B cell (primary cell): ENCODE data around the gene MRAP2. TPM values are rescaled to one million over a fixed set of nuclear protein-coding genes. Genes with fewer than 3 reads are reported as not detected.

Experiments used
- ATAC-seq: fragments of 200-7000 bp; cut with Tn5 transposase; one replicate; pipeline ENCODE4 v1.10.0; 2021; ENCODE audit warnings: low read depth, mild to moderate bottlenecking, moderate number of reproducible peaks, moderate library complexity
- CTCF ChIA-PET: fragments of 350-600 bp; sonication (Branson Sonifier 250); formaldehyde crosslinking; loops from one replicate; lab custom pipeline; 2021; ENCODE audit warnings: antibody characterized with exemption, inconsistent platforms; lab: Charles Lee
- POLR2A ChIA-PET: fragments of 350-600 bp; sonication (Branson Sonifier 250); formaldehyde crosslinking; loops from one replicate; lab custom pipeline; 2021; ENCODE audit warnings: antibody characterized with exemption; lab: Charles Lee
- DNase-seq: peaks from one replicate; pipeline ENCODE4 v3.0.0; 2013
- H2AFZ ChIP-seq: 2 replicates; pipeline ENCODE4 v1.6.1; 2012; ENCODE audit warnings: mild to moderate bottlenecking, low read depth, low read length; ENCODE audit not compliant: insufficient read depth, poor library complexity, severe bottlenecking
- H3K27ac ChIP-seq, 2 donors: 1 replicate in 1 of 2; 2 replicates in 1 of 2; pipeline ENCODE4 v1.5.1; 2012 to 2013; ENCODE audit warnings: low read length in 2 of 2, mild to moderate bottlenecking in 2 of 2, moderate library complexity in 1 of 2
- H3K27me3 ChIP-seq, 4 experiments: fragments of 200-600 bp in 1 of 4; sonication (generic) in 1 of 4; replicated peaks in 1 of 4; 1 replicate in 2 of 4; 2 replicates in 2 of 4; pipeline versions ENCODE4 v1.6.1 to v1.7.0; 2013 to 2016; ENCODE audit warnings: low read length in 3 of 4, mild to moderate bottlenecking in 2 of 4, mixed read lengths in 1 of 4, moderate library complexity in 1 of 4; ENCODE audit not compliant: insufficient read depth in 4 of 4, control insufficient read depth in 3 of 4; ENCODE audit errors: control extremely low read depth in 1 of 4
- H3K36me3 ChIP-seq, 2 experiments: replicated peaks in 1 of 2; 1 replicate in 1 of 2; 2 replicates in 1 of 2; pipeline versions ENCODE4 v1.6.1 to v1.7.1; 2013; ENCODE audit warnings: low read length in 1 of 2; ENCODE audit not compliant: insufficient read depth in 2 of 2, control insufficient read depth in 1 of 2; ENCODE audit errors: control extremely low read depth in 1 of 2, extremely low read depth in 1 of 2
- H3K4me1 ChIP-seq, 2 donors: fragments of 200-600 bp in 1 of 2; sonication (generic) in 1 of 2; 1 replicate in 1 of 2; 2 replicates in 1 of 2; pipeline versions ENCODE4 v1.5.1 to v1.6.1; 2013 to 2017; ENCODE audit warnings: low read length in 2 of 2; ENCODE audit not compliant: control insufficient read depth in 2 of 2, insufficient read depth in 2 of 2
- H3K4me2 ChIP-seq: replicated peaks from 2 replicates; pipeline ENCODE3; 2012; ENCODE audit warnings: mild to moderate bottlenecking, low read depth, low read length; ENCODE audit not compliant: poor library complexity, severe bottlenecking
- H3K4me3 ChIP-seq, 5 experiments: fragments of 200-600 bp in 1 of 5; sonication (generic) in 1 of 5; 1 replicate in 3 of 5; 2 replicates in 2 of 5; pipeline versions ENCODE4 v1.5.1 to v1.7.0; 2011 to 2016; ENCODE audit warnings: low read length in 4 of 5, mild to moderate bottlenecking in 4 of 5, low read depth in 2 of 5, control low read depth in 1 of 5, moderate library complexity in 1 of 5; ENCODE audit not compliant: insufficient read depth in 1 of 5; ENCODE audit errors: control extremely low read depth in 1 of 5, extremely low read depth in 1 of 5
- H3K79me2 ChIP-seq: fragments of 200-600 bp; sonication (generic); one replicate; pipeline ENCODE4 v1.6.0; 2016; ENCODE audit warnings: low read length; ENCODE audit not compliant: control insufficient read depth, insufficient read depth
- H3K9ac ChIP-seq: fragments of 200-600 bp; sonication (generic); 2 replicates; pipeline ENCODE4 v1.6.1; 2017; ENCODE audit warnings: mild to moderate bottlenecking, low read length, moderate library complexity
- H3K9me3 ChIP-seq, 3 donors: one replicate each; pipeline versions ENCODE4 v1.6.1 to v1.7.1; 2013; ENCODE audit warnings: low read length in 2 of 3; ENCODE audit not compliant: control insufficient read depth in 2 of 3, insufficient read depth in 1 of 3; ENCODE audit errors: control extremely low read depth in 1 of 3
- H4K20me1 ChIP-seq: 2 replicates; pipeline ENCODE4 v1.6.0; 2012; ENCODE audit warnings: mild to moderate bottlenecking, low read length; ENCODE audit not compliant: insufficient read depth, control insufficient read depth, poor library complexity, severe bottlenecking
- H3K27ac Mint-ChIP-seq: one replicate; pipeline ENCODE4 v1.8.0; 2021; ENCODE audit warnings: mixed read lengths
- H3K27me3 Mint-ChIP-seq: one replicate; pipeline ENCODE4 v1.8.0; 2021; ENCODE audit warnings: mixed read lengths
- H3K4me1 Mint-ChIP-seq: one replicate; pipeline ENCODE4 v1.8.0; 2021; ENCODE audit warnings: mixed read lengths
- H3K4me3 Mint-ChIP-seq: one replicate; pipeline ENCODE4 v1.8.0; 2021; ENCODE audit warnings: mixed read lengths
- H3K9me3 Mint-ChIP-seq: one replicate; pipeline ENCODE4 v1.8.0; 2022; ENCODE audit warnings: mixed read lengths; ENCODE audit not compliant: insufficient read depth
- EZH2 ChIP-seq: IDR thresholded peaks from 2 replicates; pipeline ENCODE4 v1.6.1; 2012; ENCODE audit warnings: borderline replicate concordance, low read depth, mild to moderate bottlenecking, moderate library complexity, low read length; ENCODE audit not compliant: insufficient read depth, poor library complexity, severe bottlenecking
- WGBS: methylation state at CpG from one replicate; pipeline ENCODE4 v1.1.5; 2013; ENCODE audit warnings: missing lambda C conversion rate; ENCODE audit not compliant: insufficient coverage; 5-methylcytosine and 5-hydroxymethylcytosine counted together
- intact Hi-C: fragments of 100-400 bp; cut with micrococcal nuclease; formaldehyde crosslinking; loops from one replicate; pipeline ENCODE4 v1.10.0; 2022
- polyA plus RNA-seq: library from polyadenylated mRNA; depleted of rRNA; stranded (reverse); fragments of >200 nt; gene quantifications from 2 replicates; pipeline ENCODE4 v1.2.3, GENCODE V29; 2012
- total RNA-seq, 2 donors: library from RNA; stranded (reverse); fragments of 120-200 nt in 1 of 2; gene quantifications; 1 replicate in 1 of 2; 2 replicates in 1 of 2; pipeline versions ENCODE4 v1.2.3 to v1.2.4, GENCODE V29; 2013 to 2022
- TF ChIP-seq, protein P1 (sequence below): fragments of 200-600 bp; IDR thresholded peaks from one replicate; pipeline ENCODE4 v1.8.0; 2022; ENCODE audit warnings: antibody characterized with exemption, mild to moderate bottlenecking

Gene MRAP2
- total and polyA plus RNA-seq, 2 donors (not counting 1 experiment from before 2014, with no cell fraction given): not detected

DNA sequence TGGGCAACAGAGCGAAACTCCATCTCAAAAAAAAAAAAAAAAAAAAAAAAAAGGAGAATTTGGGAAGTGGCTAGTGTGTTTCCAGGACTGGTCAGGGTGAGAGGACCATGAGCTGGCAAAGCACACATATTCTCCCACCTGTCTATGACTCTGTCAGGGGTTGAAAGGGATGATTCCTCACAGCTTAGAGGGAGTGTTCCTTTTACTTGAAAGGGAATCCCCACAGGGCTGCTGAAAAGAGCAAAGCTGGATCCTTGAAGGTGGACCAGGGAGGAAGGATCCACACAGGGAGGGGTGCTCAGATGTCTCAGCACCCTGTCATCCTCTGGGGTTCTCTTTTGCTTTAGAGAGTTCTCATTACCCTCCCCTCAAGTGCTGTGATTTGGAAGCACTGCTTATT is 13.2 kb downstream of the MRAP2 start:
- H2AFZ ChIP-seq: no peak overlapping the region
- no peak overlapping the region for H3K4me3 ChIP-seq
- ATAC-seq: no peak
- CTCF ChIA-PET: no interaction called here
- H3K4me3 Mint-ChIP-seq: no peak overlapping the region
- TF ChIP-seq, protein P1, sequence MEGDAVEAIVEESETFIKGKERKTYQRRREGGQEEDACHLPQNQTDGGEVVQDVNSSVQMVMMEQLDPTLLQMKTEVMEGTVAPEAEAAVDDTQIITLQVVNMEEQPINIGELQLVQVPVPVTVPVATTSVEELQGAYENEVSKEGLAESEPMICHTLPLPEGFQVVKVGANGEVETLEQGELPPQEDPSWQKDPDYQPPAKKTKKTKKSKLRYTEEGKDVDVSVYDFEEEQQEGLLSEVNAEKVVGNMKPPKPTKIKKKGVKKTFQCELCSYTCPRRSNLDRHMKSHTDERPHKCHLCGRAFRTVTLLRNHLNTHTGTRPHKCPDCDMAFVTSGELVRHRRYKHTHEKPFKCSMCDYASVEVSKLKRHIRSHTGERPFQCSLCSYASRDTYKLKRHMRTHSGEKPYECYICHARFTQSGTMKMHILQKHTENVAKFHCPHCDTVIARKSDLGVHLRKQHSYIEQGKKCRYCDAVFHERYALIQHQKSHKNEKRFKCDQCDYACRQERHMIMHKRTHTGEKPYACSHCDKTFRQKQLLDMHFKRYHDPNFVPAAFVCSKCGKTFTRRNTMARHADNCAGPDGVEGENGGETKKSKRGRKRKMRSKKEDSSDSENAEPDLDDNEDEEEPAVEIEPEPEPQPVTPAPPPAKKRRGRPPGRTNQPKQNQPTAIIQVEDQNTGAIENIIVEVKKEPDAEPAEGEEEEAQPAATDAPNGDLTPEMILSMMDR: no peak
- TF ChIP-seq EZH2: no peak
- no peaks in the 10 kb centered on the region for H4K20me1 ChIP-seq
- H3K79me2 ChIP-seq: no peaks in the 10 kb centered on the region
- intact Hi-C loops: no loop called here
- no peak overlapping the region for H3K9ac ChIP-seq
- peaks cover 13% of the 10 kb centered on the region for H3K27me3 Mint-ChIP-seq
- WGBS: no CpG with 5 or more reads among the region's 1 CpG
- POLR2A ChIA-PET: no interaction called here
- H3K36me3 ChIP-seq: no peaks in the 10 kb centered on the region
- no peaks in the 10 kb centered on the region for H3K9me3 Mint-ChIP-seq
- no peaks in the 10 kb centered on the region for H3K4me1 ChIP-seq
- no peak overlapping the region for H3K4me2 ChIP-seq
- no peaks in the 10 kb centered on the region for H3K4me1 Mint-ChIP-seq
- no peak overlapping the region for H3K27ac Mint-ChIP-seq
- no peaks in the 10 kb centered on the region for H3K9me3 ChIP-seq
- H3K27ac ChIP-seq: no peak overlapping the region
- no peaks in the 10 kb centered on the region for H3K27me3 ChIP-seq
- no peak for DNase-seq

DNA sequence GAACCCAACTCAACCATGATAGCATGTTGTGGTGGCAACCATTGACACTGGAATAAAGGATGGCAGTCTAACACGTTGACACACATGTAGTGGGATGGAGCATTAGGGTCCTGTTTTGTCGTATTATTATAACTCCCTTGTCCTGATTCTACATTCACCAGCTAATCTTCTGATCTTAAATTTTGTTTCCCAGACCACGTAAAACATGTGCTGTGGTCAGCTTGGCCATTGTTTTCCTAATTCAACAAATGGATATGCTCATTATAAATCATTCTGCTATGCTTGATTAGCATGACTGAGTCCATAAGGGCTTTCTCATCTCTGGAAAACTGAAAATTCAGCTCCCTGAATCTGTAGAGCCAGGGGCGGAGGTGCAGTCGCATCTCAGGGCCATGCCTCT is 15.0 kb downstream of the MRAP2 start:
- no peak overlapping the region for H3K27ac Mint-ChIP-seq
- no peaks in the 10 kb centered on the region for H3K9me3 Mint-ChIP-seq
- intact Hi-C loops: no loop called here
- no peaks in the 10 kb centered on the region for H3K9me3 ChIP-seq
- H2AFZ ChIP-seq: no peak overlapping the region
- TF ChIP-seq, protein P1: no peak
- no peak for TF ChIP-seq EZH2
- ChIA-PET CTCF (no interaction called here), POLR2A (no interaction called here)
- H3K4me2 ChIP-seq: no peak overlapping the region
- no peaks in the 10 kb centered on the region for H3K79me2 ChIP-seq
- no peak overlapping the region for H3K4me3 Mint-ChIP-seq
- DNase-seq (no peak), ATAC-seq (no peak)
- no peaks in the 10 kb centered on the region for H4K20me1 ChIP-seq
- H3K36me3 ChIP-seq: no peaks in the 10 kb centered on the region
- 90% methylated on average over 3 of the region's 5 CpGs for WGBS
- H3K9ac ChIP-seq: no peak overlapping the region
- H3K4me1 Mint-ChIP-seq: no peaks in the 10 kb centered on the region
- H3K4me3 ChIP-seq: no peak overlapping the region
- H3K27me3 ChIP-seq: no peaks in the 10 kb centered on the region
- H3K4me1 ChIP-seq: no peaks in the 10 kb centered on the region
- no peak overlapping the region for H3K27ac ChIP-seq
- peaks cover 8% of the 10 kb centered on the region for H3K27me3 Mint-ChIP-seq
